Measurements from ENCODE around the gene MAST3. TPM values are rescaled to one million over a fixed set of nuclear protein-coding genes. Genes with fewer than 3 reads are reported as not detected.

MAST3 gene
- total RNA-seq, 1 donor from 2014 or later, result 4.9 TPM

DNA sequence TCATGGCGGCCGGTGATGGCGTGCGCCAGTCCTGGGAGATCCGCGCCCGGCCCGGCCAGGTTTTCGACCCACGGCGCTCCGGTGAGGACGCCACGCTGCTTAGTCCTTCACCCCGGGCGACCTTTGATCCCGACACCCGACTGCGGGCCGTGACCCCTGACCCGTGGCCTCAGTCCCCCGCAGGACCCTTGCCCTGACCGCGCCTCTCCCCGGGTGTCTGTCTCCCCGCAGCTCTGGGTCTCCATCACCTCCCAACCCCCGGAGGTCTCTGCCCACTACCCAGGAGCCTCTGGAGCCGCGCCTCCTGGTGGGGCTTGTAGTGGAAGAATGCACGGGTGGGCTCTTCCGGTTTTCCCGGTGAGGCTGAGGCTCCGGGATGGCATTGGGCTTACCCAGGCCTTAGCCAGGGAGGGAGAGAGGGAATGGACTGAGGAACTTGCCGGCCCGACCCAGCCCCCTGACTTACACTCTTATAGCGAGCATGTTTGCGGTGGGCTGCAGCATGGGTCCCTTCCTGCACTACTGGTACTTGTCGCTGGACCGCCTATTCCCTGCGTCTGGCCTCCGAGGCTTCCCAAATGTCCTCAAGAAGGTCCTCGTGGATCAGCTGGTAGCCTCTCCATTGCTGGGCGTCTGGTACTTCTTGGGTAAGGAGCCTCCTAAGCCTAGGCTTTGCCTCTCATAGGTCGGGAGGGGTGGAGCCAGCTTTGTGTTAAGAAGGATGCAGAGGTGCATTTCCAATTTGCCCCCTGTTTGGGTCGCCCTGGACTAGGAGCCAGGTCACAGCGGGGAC is 96.0 kb downstream of the MAST3 start:
- no peak for DNase-seq
- intact Hi-C loops (cut with DNase I), result no loop called here
- no peak for ATAC-seq (ENCODE audit: poor library complexity)

- DNase-seq, result no peak
- intact Hi-C loops (cut with DNase I), result no loop called here
These were observed 96.6 kb downstream of the MAST3 start for GRCh38 chr19:18194181-18194530.

GRCh38 chr19:18194554-18195238 is 97.1 kb downstream of the MAST3 start:
- ATAC-seq (ENCODE audit: poor library complexity), result no peak
- DNase-seq, result peak; percentile 56
- intact Hi-C loops (cut with DNase I), result no loop called here

More at GRCh38 chr19:18194181-18194530, 96.6 kb downstream of the MAST3 start:
- no peak for ATAC-seq (ENCODE audit: poor library complexity)

DNA sequence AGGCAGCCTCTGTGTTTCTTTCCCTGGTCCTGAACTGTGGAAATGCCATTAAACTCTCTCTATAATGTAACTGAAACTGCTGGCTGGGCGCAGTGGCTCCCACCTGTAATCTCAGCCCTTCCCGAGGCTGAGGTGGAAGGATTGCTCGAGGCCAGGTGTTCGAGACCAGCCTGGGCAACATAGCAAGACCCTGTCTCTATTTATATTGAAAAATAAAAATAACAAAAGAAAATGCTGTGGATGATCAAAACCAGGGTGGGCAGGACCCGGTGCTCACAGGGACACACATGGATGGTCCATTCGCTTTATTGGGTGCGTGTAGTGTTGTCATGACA is 98.9 kb downstream of the MAST3 start:
- DNase-seq, result no peak
- intact Hi-C loops (cut with DNase I), result no loop called here
- ATAC-seq (ENCODE audit: poor library complexity), result no peak

DNA sequence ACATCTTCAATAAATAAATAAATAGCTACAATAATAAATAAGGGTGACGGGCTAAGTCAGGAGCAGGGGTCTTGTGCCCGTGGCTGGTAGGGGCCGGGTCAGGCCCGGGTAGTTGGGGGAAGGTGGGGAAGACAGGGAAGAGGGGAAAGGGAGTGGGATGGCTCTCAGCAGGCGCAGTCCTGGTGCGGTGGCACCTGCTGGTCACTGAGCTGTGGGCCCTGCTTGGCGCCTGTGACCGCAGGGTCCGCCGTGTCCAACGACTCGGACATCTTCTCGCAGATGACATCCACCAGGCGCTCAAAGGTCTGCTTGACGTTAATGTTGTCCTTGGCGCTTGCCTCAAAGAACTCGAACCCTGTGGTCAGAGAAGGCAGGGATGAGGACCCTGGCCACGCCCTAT is 99.7 kb downstream of the MAST3 start:
- intact Hi-C loops (cut with DNase I), result no loop called here
- ATAC-seq (ENCODE audit: poor library complexity) (no peak), DNase-seq (no peak)

DNA sequence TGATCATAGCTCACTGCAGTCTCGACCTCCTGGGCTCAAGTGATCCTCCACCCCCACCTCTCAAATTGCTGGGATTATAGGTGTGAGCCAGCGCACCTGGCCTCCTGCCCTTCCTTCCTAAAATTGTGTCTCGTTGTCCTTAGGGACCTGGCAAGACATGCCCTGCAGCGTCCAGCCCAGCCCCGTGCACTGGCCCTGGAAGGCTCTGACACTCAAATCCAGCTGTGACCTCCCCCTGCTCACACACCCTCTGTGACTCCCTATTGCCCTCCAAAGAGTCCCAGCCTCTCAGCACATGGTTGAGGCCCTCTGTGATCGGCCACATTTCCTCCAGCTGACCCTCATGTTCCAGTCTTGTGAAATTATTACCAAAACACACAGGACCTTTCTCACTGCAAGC is 100.4 kb downstream of the MAST3 start:
- no peak for ATAC-seq (ENCODE audit: poor library complexity)
- no peak for DNase-seq
- intact Hi-C loops (cut with DNase I), result no loop called here

DNA sequence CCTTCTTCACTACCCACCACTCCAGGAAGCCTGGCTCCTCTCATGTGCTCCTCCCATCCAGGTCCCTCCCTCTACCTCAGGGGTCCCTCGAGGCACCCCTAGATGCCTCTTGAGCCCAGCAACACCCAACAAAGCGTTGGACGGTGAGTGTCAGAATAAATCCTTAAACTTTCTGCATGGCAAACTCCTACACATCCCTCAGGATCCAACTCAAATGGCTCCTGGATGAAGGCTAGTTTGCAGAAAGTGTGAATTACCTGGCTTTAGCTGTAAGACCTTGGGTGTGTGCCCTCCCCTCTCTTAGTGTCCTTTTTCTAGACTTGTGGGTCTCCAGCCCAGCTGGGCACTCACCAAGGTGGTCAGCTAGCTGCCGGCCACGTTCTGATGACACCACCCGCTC is 100.8 kb downstream of the MAST3 start:
- ATAC-seq (ENCODE audit: poor library complexity) (no peak), DNase-seq (no peak)
- intact Hi-C loops (cut with DNase I), result no loop called here

Other genes starting within 250 kb of the MAST3 start
- 1.5 TPM for gene JAK3, start 249.8 kb upstream of the MAST3 start, total RNA-seq
- gene RPL18A, start 237.9 kb upstream of the MAST3 start, total RNA-seq, result 723 TPM
- gene SLC5A5, start 225.8 kb upstream of the MAST3 start, total RNA-seq, result not detected
- 84.4 TPM for gene CCDC124, start 164.8 kb upstream of the MAST3 start, total RNA-seq
- gene KCNN1, start 130.7 kb upstream of the MAST3 start, total RNA-seq, result not detected
- gene ARRDC2, start 89.6 kb upstream of the MAST3 start, total RNA-seq, result 19.1 TPM
- gene IL12RB1, start 10.8 kb upstream of the MAST3 start, total RNA-seq, result 0.75 TPM
- 20.8 TPM for gene PIK3R2, start 55.4 kb downstream of the MAST3 start, total RNA-seq
- gene IFI30, start 76.0 kb downstream of the MAST3 start, total RNA-seq, result 23.1 TPM
- gene MPV17L2, start 95.4 kb downstream of the MAST3 start, total RNA-seq, result 9.4 TPM
- gene RAB3A, start 106.3 kb downstream of the MAST3 start, total RNA-seq, result 26.7 TPM
- gene PDE4C, start 128.7 kb downstream of the MAST3 start, total RNA-seq, result 1.8 TPM
- gene IQCN, start 176.7 kb downstream of the MAST3 start, total RNA-seq, result 0.35 TPM
- gene JUND, start 183.8 kb downstream of the MAST3 start, total RNA-seq, result 107 TPM
- 103 TPM for gene LSM4, start 225.3 kb downstream of the MAST3 start, total RNA-seq
- gene PGPEP1, start 242.8 kb downstream of the MAST3 start, total RNA-seq, result 33.6 TPM